Mucosa of descending colon (tissue), 3 donors: Measurements from ENCODE around the gene MRPL11. TPM values are rescaled to one million over a fixed set of nuclear protein-coding genes. Genes with fewer than 3 reads are reported as not detected.

Experiments used
- ATAC-seq: fragments of 200-7000 bp; cut with Tn5 transposase; one replicate; pipeline ENCODE4 v1.9.1; 2020; ENCODE audit warnings: mild to moderate bottlenecking, moderate library complexity
- DNase-seq, 3 donors: peaks; one replicate each; pipeline ENCODE4 v3.0.0-alpha.2; 2020
- H3K36me3 ChIP-seq: fragments of 200-600 bp; one replicate; pipeline ENCODE4 v1.8.0; 2021; ENCODE audit warnings: low read depth, mild to moderate bottlenecking
- H3K4me1 ChIP-seq: fragments of 200-600 bp; one replicate; pipeline ENCODE4 v1.8.0; 2021; ENCODE audit warnings: low read depth, mild to moderate bottlenecking
- H3K4me3 ChIP-seq: fragments of 200-600 bp; one replicate; pipeline ENCODE4 v1.8.0; 2021; ENCODE audit warnings: mild to moderate bottlenecking
- H3K9me3 ChIP-seq: fragments of 200-600 bp; one replicate; pipeline ENCODE4 v1.8.0; 2021; ENCODE audit warnings: mild to moderate bottlenecking
- CTCF ChIP-seq: fragments of 200-600 bp; IDR thresholded peaks from one replicate; pipeline ENCODE4 v1.8.0; 2022; ENCODE audit warnings: antibody characterized with exemption, mild to moderate bottlenecking
- intact Hi-C, 2 donors: fragments of 100-400 bp; cut with DNase I in 1 of 2; cut with micrococcal nuclease in 1 of 2; formaldehyde crosslinking; loops; one replicate each; pipeline versions ENCODE4 v1.11.0 to v1.11.1; 2022; cut with DNase I, micrococcal nuclease
- total RNA-seq, 3 donors: library from RNA; stranded (reverse); fragmentation: NEBNext Ultra II Directional in 2 of 3; extraction: Animal tissue kit (Norgen Biotek cat#: 25700) in 2 of 3; gene quantifications; one replicate each; pipeline versions ENCODE4 v1.2.1 to v1.2.4, GENCODE V29; 2021 to 2023
- donor health status: DM: no; HTN: no; CAD: no; lungs with moderate emphysema.
- donor health status: DM: no; HTN: no; CAD: no.
- donor health status: DM: no; HTN: yes; CAD: no.

The MRPL11 gene
- total RNA-seq, 3 donors from 2014 or later: 43.7 to 64.9 (median 46.6) TPM

DNA sequence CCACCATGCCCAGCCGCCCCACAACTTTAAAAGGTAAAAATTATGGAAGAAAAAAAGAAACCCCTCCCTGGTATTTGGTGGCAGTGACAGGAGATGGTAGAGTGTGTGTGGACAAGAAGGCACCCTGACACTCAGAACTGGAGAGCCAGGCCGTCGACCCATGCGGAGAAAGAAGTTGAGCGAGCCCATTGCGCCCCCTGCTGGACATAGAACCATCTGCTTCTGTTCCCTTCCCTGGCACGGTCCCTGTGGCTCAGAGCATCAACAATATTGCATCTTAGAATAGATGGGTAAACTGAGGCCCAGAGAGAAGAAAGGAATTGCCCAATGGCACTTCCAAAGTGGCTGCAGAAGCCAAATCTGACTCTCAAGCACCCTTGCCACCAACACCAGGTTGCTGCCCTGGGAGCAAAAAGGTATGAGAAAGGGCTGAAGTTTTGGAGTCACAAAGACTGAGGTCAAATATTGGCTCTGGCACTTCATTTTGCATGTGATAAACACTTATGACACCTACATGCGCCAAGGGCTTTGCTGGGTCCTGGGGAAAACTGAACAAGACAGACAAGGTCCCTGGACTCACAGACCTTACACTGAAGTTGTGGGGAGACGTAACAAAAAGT, 8.6 kb downstream of the MRPL11 start:
- Histone ChIP-seq H3K36me3 (no peaks in the 10 kb centered on the region), H3K9me3 (no peaks in the 10 kb centered on the region), H3K4me3 (no peak overlapping the region), H3K4me1 (no peaks in the 10 kb centered on the region)
- peak; percentile 59 for TF ChIP-seq CTCF
- DNase-seq (peak in 2 of 3 donors; percentile 75 to 81), ATAC-seq (peak; percentile 88)
- intact Hi-C loops: no loop called here

DNA sequence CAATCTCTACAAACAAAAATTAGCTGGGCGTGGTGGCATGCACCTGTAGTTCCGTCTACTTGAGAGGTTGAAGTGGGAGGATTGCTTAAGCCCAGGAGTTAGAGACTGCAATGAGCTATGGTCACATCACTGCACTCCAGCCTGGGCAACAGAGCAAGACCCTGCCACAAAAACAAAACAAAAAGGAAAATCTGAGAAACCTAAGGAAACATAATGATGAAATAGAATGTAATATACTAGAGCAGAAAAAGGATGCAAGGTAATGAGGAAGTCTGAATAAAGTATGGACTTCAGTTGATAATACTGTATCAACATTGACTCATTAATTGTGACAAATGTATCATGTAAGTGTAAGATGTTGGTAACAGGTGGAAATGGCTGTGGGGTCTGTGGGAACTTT, 9.7 kb downstream of the MRPL11 start:
- DNase-seq (no peak), ATAC-seq (no peak)
- TF ChIP-seq CTCF: no peak
- H3K36me3 ChIP-seq: no peaks in the 10 kb centered on the region
- H3K9me3 ChIP-seq: no peaks in the 10 kb centered on the region
- intact Hi-C loops: no loop called here
- no peaks in the 10 kb centered on the region for H3K4me1 ChIP-seq
- no peak overlapping the region for H3K4me3 ChIP-seq

- TF ChIP-seq CTCF: no peak
- Histone ChIP-seq H3K36me3 (no peaks in the 10 kb centered on the region), H3K4me3 (no peak overlapping the region), H3K4me1 (no peaks in the 10 kb centered on the region), H3K9me3 (no peaks in the 10 kb centered on the region)
- DNase-seq: no peak
- no peak for ATAC-seq
- intact Hi-C loops: no loop called here
These were observed 12.3 kb downstream of the MRPL11 start for GRCh38 chr11:66426314-66426713.

DNA sequence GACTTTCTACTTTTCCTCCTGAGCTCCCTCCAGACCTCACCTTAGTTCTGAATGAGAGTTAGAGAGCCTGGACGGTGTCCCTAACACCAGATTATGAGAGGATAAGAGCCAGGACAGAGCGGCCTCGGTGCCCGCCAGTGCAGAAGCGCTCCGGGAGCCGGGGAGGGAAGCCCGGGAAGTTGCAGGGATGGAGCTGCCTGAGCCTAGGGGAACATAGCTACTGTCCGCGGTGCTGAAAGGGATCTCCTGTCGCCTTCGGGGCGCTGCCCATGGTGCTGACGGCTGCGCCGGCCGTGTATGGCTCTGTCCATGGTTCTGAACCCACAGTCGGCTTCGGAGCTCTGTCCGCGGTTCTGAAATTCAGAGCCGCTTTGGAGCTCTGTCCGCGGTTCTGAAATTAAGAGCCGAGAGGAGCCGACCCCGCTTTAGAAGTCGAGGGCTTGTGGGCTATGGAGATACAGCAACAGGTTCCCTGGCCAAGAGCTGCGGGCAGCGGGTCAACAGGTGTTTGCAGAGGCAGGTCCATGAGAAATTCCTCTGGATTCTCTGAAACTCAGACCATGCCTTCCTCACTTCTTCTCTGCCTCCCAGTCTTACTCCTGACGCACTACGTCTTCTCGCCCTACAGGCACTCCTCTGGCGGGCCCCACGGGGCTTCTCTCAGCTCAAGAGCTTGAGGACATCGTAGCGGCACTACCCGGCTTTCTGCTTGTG, 17.0 kb downstream of the MRPL11 start:
- H3K9me3 ChIP-seq: no peaks in the 10 kb centered on the region
- peak; percentile 84 to 97 (median 90) for DNase-seq
- H3K4me1 ChIP-seq: peaks cover 4% of the 10 kb centered on the region
- H3K36me3 ChIP-seq: no peaks in the 10 kb centered on the region
- intact Hi-C loops: no loop called here
- no peak for TF ChIP-seq CTCF
- H3K4me3 ChIP-seq: no peak overlapping the region
- ATAC-seq: peak; percentile 100

GRCh38 chr11:66420671-66421476, 17.8 kb downstream of the MRPL11 start, which contains the start of gene NPAS4:
Gene NPAS4, plus strand, starts transcription at chr11:66421035. Its CDS starts 145 bp downstream, at chr11:66421180.
- Histone ChIP-seq H3K4me3 (no peak within 1 kb of the TSS), H3K9me3 (no peaks in the 10 kb centered on the region), H3K36me3 (no peaks in the 10 kb centered on the region), H3K4me1 (peaks cover 4% of the 10 kb centered on the region)
- DNase-seq (no peak), ATAC-seq (no peak)
- intact Hi-C loops: no loop called here
- no peak for TF ChIP-seq CTCF
